ENCODE results near the gene PRSS1. TPM values are rescaled to one million over a fixed set of nuclear protein-coding genes. Genes with fewer than 3 reads are reported as not detected.

The PRSS1 gene
- total RNA-seq, 4 donors from 2014 or later: not detected

GRCh38 chr7:142711746-142712616 is 37.3 kb upstream of the PRSS1 start:
- Histone ChIP-seq H3K4me3 (peak overlapping the region in 2 of 4 donors; percentile 15 to 24), H3K9me3 (no peaks in the 10 kb centered on the region), H3K27me3 (no peaks in the 10 kb centered on the region), H3K27ac (peak overlapping the region in 2 of 4 donors; percentile 4 to 42), H3K4me1 (no peaks in the 10 kb centered on the region), H3K36me3 (no peaks in the 10 kb centered on the region)
- TF ChIP-seq CTCF (IDR thresholded peaks at IDR 0.05) (peak in 5 of 6 experiments; percentile 28 to 60 (median 38)), POLR2A (IDR thresholded peaks at IDR 0.05) (no peak)
- DNase-seq: peak in 2 of 3 donors; percentile 46 to 62

DNA sequence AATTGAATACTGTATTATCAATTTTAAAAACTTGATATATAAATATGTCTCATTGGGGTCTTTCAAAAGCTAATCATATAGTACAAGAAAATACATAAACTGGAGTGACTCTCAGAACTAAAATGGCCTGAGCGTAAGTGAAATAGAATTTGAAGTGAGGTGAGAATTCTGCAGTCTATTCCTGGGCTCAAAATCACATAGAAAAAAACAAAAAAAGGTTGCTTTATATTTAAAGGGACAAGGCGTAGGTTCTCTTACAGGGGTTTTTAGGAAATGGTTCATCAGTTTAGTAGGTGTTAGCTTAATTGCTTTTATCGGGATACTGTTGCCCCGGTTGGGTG is 36.7 kb upstream of the PRSS1 start:
- no peaks in the 10 kb centered on the region for H3K9me3 ChIP-seq
- no peaks in the 10 kb centered on the region for H3K27me3 ChIP-seq
- H3K27ac ChIP-seq: no peak overlapping the region
- no peaks in the 10 kb centered on the region for H3K4me1 ChIP-seq
- TF ChIP-seq POLR2A (IDR thresholded peaks at IDR 0.05): no peak
- no peak for TF ChIP-seq CTCF (IDR thresholded peaks at IDR 0.05)
- no peak for DNase-seq
- no peaks in the 10 kb centered on the region for H3K36me3 ChIP-seq
- H3K4me3 ChIP-seq: no peak overlapping the region

DNA sequence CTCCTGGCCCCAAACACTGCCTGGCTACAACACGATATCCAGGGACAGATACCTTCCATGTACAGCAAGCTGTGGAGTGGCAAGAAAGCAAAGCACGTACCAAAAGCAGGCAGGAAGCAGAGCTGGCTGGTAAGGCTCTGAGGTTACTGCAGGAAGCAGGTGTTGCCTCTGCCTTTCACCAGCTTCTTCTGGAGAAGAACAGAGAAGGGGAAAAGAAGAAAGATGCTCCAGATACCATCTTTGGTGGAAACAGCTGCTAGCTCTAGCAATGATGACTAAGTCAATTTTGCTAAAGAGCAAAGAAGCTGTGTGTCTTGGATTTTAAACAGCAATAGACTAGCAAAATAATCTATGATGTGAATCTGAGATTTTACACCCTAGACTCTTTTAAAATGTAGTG is 34.9 kb upstream of the PRSS1 start:
- TF ChIP-seq POLR2A (IDR thresholded peaks at IDR 0.05): no peak
- TF ChIP-seq CTCF (IDR thresholded peaks at IDR 0.05): no peak
- no peak overlapping the region for H3K27ac ChIP-seq
- no peaks in the 10 kb centered on the region for H3K36me3 ChIP-seq
- no peaks in the 10 kb centered on the region for H3K27me3 ChIP-seq
- peak in 2 of 3 donors; percentile 44 to 67 for DNase-seq
- no peaks in the 10 kb centered on the region for H3K9me3 ChIP-seq
- no peak overlapping the region for H3K4me3 ChIP-seq
- no peaks in the 10 kb centered on the region for H3K4me1 ChIP-seq

GRCh38 chr7:142716596-142716995 is 32.7 kb upstream of the PRSS1 start:
- no peak for DNase-seq
- Histone ChIP-seq H3K27ac (no peak overlapping the region), H3K4me3 (no peak overlapping the region), H3K4me1 (no peaks in the 10 kb centered on the region), H3K36me3 (no peaks in the 10 kb centered on the region), H3K27me3 (no peaks in the 10 kb centered on the region), H3K9me3 (no peaks in the 10 kb centered on the region)
- TF ChIP-seq POLR2A (IDR thresholded peaks at IDR 0.05): no peak
- TF ChIP-seq CTCF (IDR thresholded peaks at IDR 0.05): no peak

DNA sequence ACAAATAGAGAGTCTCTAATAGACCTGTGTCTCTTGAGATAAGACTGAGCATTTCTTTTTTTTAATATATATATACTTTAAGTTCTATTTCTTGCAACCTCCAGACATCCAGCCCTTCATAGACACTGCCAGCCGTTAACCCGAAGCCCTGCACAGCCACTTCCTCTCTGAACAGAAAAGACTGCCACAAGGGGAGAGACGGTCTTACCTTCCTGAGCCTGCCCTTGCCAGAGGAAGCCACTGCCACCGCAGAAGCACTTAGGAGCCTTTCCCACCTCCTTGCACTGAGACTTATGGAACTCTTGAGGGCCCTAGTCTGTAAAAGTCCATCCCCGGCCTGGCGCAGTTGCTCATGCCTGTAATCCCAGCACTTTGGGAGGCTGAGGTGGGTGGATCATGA is 31.8 kb upstream of the PRSS1 start:
- no peaks in the 10 kb centered on the region for H3K27me3 ChIP-seq
- no peak overlapping the region for H3K4me3 ChIP-seq
- TF ChIP-seq POLR2A (IDR thresholded peaks at IDR 0.05) (no peak), CTCF (IDR thresholded peaks at IDR 0.05) (no peak)
- H3K36me3 ChIP-seq: no peaks in the 10 kb centered on the region
- H3K4me1 ChIP-seq: no peaks in the 10 kb centered on the region
- DNase-seq: peak in 2 of 3 donors; percentile 30 to 58
- H3K9me3 ChIP-seq: no peaks in the 10 kb centered on the region
- no peak overlapping the region for H3K27ac ChIP-seq

Data from Peyer's patch (tissue), 4 donors.